ENCODE measurements around the gene C8A. TPM values are rescaled to one million over a fixed set of nuclear protein-coding genes. Genes with fewer than 3 reads are reported as not detected.

Gene C8A
- total RNA-seq, 1 donor from 2014 or later: not detected

GRCh38 chr1:56866656-56867055 lies 12.1 kb downstream of the C8A start:
- TF ChIP-seq, protein P1, sequence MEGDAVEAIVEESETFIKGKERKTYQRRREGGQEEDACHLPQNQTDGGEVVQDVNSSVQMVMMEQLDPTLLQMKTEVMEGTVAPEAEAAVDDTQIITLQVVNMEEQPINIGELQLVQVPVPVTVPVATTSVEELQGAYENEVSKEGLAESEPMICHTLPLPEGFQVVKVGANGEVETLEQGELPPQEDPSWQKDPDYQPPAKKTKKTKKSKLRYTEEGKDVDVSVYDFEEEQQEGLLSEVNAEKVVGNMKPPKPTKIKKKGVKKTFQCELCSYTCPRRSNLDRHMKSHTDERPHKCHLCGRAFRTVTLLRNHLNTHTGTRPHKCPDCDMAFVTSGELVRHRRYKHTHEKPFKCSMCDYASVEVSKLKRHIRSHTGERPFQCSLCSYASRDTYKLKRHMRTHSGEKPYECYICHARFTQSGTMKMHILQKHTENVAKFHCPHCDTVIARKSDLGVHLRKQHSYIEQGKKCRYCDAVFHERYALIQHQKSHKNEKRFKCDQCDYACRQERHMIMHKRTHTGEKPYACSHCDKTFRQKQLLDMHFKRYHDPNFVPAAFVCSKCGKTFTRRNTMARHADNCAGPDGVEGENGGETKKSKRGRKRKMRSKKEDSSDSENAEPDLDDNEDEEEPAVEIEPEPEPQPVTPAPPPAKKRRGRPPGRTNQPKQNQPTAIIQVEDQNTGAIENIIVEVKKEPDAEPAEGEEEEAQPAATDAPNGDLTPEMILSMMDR (IDR thresholded peaks at IDR 0.05): no peak
- Mint-ChIP-seq H3K36me3 (ENCODE audit: low read depth) (no peaks in the 10 kb centered on the region), H3K27ac (no peak overlapping the region), H3K4me3 (no peak overlapping the region), H3K27me3 (peaks cover 8% of the 10 kb centered on the region), H3K4me1 (no peaks in the 10 kb centered on the region), H3K9me3 (no peaks in the 10 kb centered on the region)
- intact Hi-C loops (cut with micrococcal nuclease): no loop called here
- DNase-seq: no peak
- no peak for ATAC-seq (ENCODE audit: low read depth)
- CTCF ChIA-PET: no interaction called here
- POLR2A ChIA-PET: no interaction called here

DNA sequence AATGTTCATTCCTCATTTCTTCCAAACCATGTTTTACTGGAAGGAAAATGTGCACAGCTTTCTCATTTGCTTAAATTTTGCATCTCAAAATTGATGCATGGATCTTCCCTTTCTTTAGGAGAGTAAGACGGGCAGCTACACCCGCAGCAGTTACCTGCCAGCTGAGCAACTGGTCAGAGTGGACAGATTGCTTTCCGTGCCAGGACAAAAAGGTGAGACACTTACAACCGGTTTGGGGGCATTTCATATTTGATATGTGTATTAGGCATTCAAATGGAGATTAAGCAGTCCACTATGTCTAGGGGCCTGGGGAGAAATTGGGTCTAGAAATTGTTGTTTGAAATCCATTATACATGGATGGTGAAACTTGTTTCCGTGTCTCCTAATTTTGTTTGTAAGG lies 12.9 kb downstream of the C8A start:
- no peak overlapping the region for H3K4me3 Mint-ChIP-seq
- intact Hi-C loops (cut with micrococcal nuclease): no loop called here
- CTCF ChIA-PET: no interaction called here
- ATAC-seq (ENCODE audit: low read depth) (no peak), DNase-seq (no peak)
- H3K4me1 Mint-ChIP-seq: no peaks in the 10 kb centered on the region
- POLR2A ChIA-PET: no interaction called here
- no peaks in the 10 kb centered on the region for H3K36me3 Mint-ChIP-seq (ENCODE audit: low read depth)
- peaks cover 8% of the 10 kb centered on the region for H3K27me3 Mint-ChIP-seq
- no peaks in the 10 kb centered on the region for H3K9me3 Mint-ChIP-seq
- TF ChIP-seq, protein P1 (IDR thresholded peaks at IDR 0.05): no peak
- no peak overlapping the region for H3K27ac Mint-ChIP-seq

DNA sequence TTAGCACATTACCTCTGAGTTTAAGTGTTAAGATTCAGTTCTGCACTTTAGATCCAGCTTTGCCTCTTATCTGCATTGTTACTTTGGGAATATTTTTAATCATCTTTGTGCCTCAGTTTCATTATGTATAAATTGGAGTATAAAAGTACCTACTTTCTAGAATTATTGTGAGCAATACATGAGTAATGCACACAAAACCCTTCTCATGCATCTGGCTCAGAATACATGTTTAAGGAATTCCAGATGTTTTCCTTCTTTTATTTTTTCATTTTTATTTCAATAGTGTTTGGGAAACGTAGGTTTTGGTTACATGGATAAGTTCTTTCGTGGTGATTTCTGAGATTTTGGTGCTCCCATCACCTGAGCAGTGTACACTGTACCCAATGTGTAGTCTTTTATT lies 14.2 kb downstream of the C8A start:
- H3K27ac Mint-ChIP-seq: no peak overlapping the region
- DNase-seq: no peak
- TF ChIP-seq, protein P1 (IDR thresholded peaks at IDR 0.05): no peak
- peaks cover 8% of the 10 kb centered on the region for H3K27me3 Mint-ChIP-seq
- no peaks in the 10 kb centered on the region for H3K9me3 Mint-ChIP-seq
- ChIA-PET POLR2A (no interaction called here), CTCF (no interaction called here)
- ATAC-seq (ENCODE audit: low read depth): no peak
- intact Hi-C loops (cut with micrococcal nuclease): no loop called here
- H3K4me3 Mint-ChIP-seq: no peak overlapping the region
- H3K4me1 Mint-ChIP-seq: no peaks in the 10 kb centered on the region
- no peaks in the 10 kb centered on the region for H3K36me3 Mint-ChIP-seq (ENCODE audit: low read depth)

- H3K9me3 Mint-ChIP-seq: no peaks in the 10 kb centered on the region
- ATAC-seq (ENCODE audit: low read depth) (no peak), DNase-seq (no peak)
- no peak overlapping the region for H3K4me3 Mint-ChIP-seq
- POLR2A ChIA-PET: no interaction called here
- CTCF ChIA-PET: no interaction called here
- no peaks in the 10 kb centered on the region for H3K36me3 Mint-ChIP-seq (ENCODE audit: low read depth)
- no peaks in the 10 kb centered on the region for H3K4me1 Mint-ChIP-seq
- H3K27me3 Mint-ChIP-seq: peaks cover 12% of the 10 kb centered on the region
- no peak overlapping the region for H3K27ac Mint-ChIP-seq
- intact Hi-C loops (cut with micrococcal nuclease): no loop called here
- TF ChIP-seq, protein P1 (IDR thresholded peaks at IDR 0.05): no peak
Observed at GRCh38 chr1:56872597-56872996, 18.0 kb downstream of the C8A start.

DNA sequence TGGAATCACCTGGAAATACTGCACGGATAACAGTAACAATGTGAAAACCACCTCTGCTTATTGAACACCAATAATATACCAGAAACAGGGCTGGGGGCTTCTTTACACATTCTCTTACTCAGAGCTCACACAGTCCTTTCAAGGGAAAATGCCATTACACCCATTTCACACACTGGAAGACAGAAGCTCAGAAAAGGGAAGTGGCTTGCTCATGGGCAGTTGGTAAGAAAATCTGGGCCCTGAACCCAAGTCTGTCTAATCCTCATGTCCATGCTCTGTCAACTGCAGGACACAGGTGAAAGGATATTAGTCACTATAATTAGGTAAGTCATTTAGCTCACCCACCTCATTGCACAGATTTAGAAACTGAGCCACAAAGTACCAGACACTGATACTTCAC lies 18.6 kb downstream of the C8A start:
- Mint-ChIP-seq H3K27ac (no peak overlapping the region), H3K36me3 (ENCODE audit: low read depth) (no peaks in the 10 kb centered on the region), H3K4me3 (no peak overlapping the region), H3K9me3 (no peaks in the 10 kb centered on the region), H3K27me3 (peaks cover 12% of the 10 kb centered on the region), H3K4me1 (no peaks in the 10 kb centered on the region)
- intact Hi-C loops (cut with micrococcal nuclease): no loop called here
- POLR2A ChIA-PET: no interaction called here
- CTCF ChIA-PET: no interaction called here
- DNase-seq (no peak), ATAC-seq (ENCODE audit: low read depth) (no peak)
- TF ChIP-seq, protein P1 (IDR thresholded peaks at IDR 0.05): no peak

Data from activated B cell treated with CpG ODN at 0.5 μM for 24 hours (primary cell).